WTC11 (cell line): ENCODE data around the gene RADIL.

ENCODE experiments used
- ATF1 ChIP-seq: sonication (generic); formaldehyde crosslinking; IDR thresholded peaks from 2 replicates; pipeline ENCODE4 v1.8.1; 2023; ENCODE audit warnings: mild to moderate bottlenecking, moderate library complexity, missing genetic modification reagents
- SOX15 ChIP-seq: fragments of 250-450 bp; sonication (Bioruptor Pico); IDR thresholded peaks from 2 replicates; pipeline ENCODE4 v1.9.0; 2021; ENCODE audit warnings: mild to moderate bottlenecking
- TF ChIP-seq, protein P1 (sequence below): sonication (generic); formaldehyde crosslinking; IDR thresholded peaks from 2 replicates; pipeline ENCODE4 v1.8.0; 2022; ENCODE audit warnings: mild to moderate bottlenecking, missing genetic modification reagents
- TF ChIP-seq, protein P2 (sequence below): sonication (generic); formaldehyde crosslinking; conservative IDR thresholded peaks from 2 replicates; pipeline ENCODE4 v1.8.1; 2022; ENCODE audit warnings: mild to moderate bottlenecking, missing genetic modification reagents
- TF ChIP-seq, protein P3 (sequence below): fragments of 200-600 bp; IDR thresholded peaks from 2 replicates; pipeline ENCODE4 v1.8.0; 2022; ENCODE audit warnings: antibody characterized with exemption
- TF ChIP-seq, protein P4 (sequence below): sonication (generic); formaldehyde crosslinking; IDR thresholded peaks from 2 replicates; pipeline ENCODE4 v1.8.0; 2022; ENCODE audit warnings: mild to moderate bottlenecking, missing genetic modification reagents
- TF ChIP-seq, protein P5 (sequence below): sonication (generic); formaldehyde crosslinking; IDR thresholded peaks from 2 replicates; pipeline ENCODE4 v1.8.0; 2022; ENCODE audit warnings: missing genetic modification reagents
- TF ChIP-seq, protein P6 (sequence below): sonication (generic); formaldehyde crosslinking; IDR thresholded peaks from 2 replicates; pipeline ENCODE4 v1.8.0; 2022; ENCODE audit warnings: mild to moderate bottlenecking, missing genetic modification reagents
- TF ChIP-seq, protein P7 (sequence below): sonication (generic); formaldehyde crosslinking; IDR thresholded peaks from 2 replicates; pipeline ENCODE4 v1.8.1; 2023; ENCODE audit warnings: mild to moderate bottlenecking, missing genetic modification reagents, moderate library complexity

DNA sequence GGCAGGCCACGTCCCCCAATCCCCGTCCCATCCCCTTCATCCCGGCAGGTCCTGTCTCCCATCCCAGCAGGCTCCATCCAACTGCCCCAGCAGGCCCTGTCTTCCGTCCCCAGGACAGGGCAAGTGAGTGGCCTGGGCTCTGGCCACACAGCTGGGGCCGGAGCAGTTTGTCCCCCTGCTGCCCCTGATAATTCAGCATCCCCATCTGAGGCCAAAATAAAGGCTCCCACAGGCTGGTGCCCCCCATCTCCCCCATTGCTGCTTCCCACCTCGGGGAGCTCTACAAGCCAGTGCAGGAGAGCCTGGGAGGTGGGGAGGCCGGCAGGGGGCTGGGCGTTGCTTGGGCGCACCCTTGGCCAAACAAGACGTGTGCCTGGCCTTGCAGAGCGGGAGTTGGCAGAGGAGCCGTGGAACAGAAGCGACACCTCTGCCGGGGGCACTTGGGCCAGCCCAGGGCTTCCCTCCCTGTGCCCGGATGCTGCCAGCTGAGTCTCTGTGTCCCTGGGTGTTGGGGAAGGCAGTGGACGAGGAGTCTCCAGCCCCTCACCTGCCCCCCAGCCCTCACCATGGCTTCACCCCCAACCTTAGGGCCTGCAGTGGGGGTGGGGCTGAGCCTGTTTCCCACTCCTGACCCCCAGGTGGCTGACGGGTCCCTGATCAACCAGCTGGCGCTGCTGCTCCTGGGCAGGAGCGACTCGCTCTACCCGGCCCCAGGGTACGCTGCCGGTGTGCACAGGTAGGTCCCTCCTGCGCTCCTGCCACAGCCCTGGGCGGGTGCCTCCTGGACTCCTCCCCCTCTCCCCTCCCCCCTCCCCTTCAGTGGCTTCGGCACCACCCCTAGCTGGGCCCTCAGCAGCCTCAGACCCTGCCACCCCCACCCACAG is 94.1 kb downstream of the RADIL start:
- TF ChIP-seq, protein P1, sequence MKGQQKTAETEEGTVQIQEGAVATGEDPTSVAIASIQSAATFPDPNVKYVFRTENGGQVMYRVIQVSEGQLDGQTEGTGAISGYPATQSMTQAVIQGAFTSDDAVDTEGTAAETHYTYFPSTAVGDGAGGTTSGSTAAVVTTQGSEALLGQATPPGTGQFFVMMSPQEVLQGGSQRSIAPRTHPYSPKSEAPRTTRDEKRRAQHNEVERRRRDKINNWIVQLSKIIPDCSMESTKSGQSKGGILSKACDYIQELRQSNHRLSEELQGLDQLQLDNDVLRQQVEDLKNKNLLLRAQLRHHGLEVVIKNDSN, result no peak
- TF ChIP-seq, protein P2, sequence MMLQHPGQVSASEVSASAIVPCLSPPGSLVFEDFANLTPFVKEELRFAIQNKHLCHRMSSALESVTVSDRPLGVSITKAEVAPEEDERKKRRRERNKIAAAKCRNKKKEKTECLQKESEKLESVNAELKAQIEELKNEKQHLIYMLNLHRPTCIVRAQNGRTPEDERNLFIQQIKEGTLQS (CRISPR knock-in tag), result no peak
- TF ChIP-seq, protein P3, sequence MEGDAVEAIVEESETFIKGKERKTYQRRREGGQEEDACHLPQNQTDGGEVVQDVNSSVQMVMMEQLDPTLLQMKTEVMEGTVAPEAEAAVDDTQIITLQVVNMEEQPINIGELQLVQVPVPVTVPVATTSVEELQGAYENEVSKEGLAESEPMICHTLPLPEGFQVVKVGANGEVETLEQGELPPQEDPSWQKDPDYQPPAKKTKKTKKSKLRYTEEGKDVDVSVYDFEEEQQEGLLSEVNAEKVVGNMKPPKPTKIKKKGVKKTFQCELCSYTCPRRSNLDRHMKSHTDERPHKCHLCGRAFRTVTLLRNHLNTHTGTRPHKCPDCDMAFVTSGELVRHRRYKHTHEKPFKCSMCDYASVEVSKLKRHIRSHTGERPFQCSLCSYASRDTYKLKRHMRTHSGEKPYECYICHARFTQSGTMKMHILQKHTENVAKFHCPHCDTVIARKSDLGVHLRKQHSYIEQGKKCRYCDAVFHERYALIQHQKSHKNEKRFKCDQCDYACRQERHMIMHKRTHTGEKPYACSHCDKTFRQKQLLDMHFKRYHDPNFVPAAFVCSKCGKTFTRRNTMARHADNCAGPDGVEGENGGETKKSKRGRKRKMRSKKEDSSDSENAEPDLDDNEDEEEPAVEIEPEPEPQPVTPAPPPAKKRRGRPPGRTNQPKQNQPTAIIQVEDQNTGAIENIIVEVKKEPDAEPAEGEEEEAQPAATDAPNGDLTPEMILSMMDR, result no peak
- TF ChIP-seq, protein P4, sequence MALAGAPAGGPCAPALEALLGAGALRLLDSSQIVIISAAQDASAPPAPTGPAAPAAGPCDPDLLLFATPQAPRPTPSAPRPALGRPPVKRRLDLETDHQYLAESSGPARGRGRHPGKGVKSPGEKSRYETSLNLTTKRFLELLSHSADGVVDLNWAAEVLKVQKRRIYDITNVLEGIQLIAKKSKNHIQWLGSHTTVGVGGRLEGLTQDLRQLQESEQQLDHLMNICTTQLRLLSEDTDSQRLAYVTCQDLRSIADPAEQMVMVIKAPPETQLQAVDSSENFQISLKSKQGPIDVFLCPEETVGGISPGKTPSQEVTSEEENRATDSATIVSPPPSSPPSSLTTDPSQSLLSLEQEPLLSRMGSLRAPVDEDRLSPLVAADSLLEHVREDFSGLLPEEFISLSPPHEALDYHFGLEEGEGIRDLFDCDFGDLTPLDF (CRISPR knock-in tag), result no peak
- TF ChIP-seq SOX15 (CRISPR knock-in tag) (no peak), ATF1 (no peak)
- TF ChIP-seq, protein P5, sequence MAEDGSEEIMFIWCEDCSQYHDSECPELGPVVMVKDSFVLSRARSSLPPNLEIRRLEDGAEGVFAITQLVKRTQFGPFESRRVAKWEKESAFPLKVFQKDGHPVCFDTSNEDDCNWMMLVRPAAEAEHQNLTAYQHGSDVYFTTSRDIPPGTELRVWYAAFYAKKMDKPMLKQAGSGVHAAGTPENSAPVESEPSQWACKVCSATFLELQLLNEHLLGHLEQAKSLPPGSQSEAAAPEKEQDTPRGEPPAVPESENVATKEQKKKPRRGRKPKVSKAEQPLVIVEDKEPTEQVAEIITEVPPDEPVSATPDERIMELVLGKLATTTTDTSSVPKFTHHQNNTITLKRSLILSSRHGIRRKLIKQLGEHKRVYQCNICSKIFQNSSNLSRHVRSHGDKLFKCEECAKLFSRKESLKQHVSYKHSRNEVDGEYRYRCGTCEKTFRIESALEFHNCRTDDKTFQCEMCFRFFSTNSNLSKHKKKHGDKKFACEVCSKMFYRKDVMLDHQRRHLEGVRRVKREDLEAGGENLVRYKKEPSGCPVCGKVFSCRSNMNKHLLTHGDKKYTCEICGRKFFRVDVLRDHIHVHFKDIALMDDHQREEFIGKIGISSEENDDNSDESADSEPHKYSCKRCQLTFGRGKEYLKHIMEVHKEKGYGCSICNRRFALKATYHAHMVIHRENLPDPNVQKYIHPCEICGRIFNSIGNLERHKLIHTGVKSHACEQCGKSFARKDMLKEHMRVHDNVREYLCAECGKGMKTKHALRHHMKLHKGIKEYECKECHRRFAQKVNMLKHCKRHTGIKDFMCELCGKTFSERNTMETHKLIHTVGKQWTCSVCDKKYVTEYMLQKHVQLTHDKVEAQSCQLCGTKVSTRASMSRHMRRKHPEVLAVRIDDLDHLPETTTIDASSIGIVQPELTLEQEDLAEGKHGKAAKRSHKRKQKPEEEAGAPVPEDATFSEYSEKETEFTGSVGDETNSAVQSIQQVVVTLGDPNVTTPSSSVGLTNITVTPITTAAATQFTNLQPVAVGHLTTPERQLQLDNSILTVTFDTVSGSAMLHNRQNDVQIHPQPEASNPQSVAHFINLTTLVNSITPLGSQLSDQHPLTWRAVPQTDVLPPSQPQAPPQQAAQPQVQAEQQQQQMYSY (CRISPR knock-in tag), result no peak
- TF ChIP-seq, protein P6, sequence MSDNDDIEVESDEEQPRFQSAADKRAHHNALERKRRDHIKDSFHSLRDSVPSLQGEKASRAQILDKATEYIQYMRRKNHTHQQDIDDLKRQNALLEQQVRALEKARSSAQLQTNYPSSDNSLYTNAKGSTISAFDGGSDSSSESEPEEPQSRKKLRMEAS, result no peak
- TF ChIP-seq, protein P7, sequence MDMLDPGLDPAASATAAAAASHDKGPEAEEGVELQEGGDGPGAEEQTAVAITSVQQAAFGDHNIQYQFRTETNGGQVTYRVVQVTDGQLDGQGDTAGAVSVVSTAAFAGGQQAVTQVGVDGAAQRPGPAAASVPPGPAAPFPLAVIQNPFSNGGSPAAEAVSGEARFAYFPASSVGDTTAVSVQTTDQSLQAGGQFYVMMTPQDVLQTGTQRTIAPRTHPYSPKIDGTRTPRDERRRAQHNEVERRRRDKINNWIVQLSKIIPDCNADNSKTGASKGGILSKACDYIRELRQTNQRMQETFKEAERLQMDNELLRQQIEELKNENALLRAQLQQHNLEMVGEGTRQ (CRISPR knock-in tag), result no peak
